ENCODE measurements around the gene TNFRSF13B.

The TNFRSF13B gene

GRCh38 chr17:16936536-16937310 is 35.2 kb downstream of the TNFRSF13B start:
- no peaks in the 10 kb centered on the region for H3K27me3 ChIP-seq (ENCODE audit: insufficient read depth, low read length)
- H3K27ac ChIP-seq (ENCODE audit: low read depth, low read length), result no peak overlapping the region
- H4K12ac ChIP-seq (ENCODE audit: low read depth, low read length), result no peak overlapping the region
- no CpG with 5 or more reads among the region's 6 CpGs for WGBS (ENCODE audit: extremely low coverage, insufficient coverage, insufficient read length)
- H3K4me1 ChIP-seq (ENCODE audit: control insufficient read depth in 1 of 2, insufficient read depth in 2 of 2, low read length in 2 of 2), result no peaks in the 10 kb centered on the region
- no peak overlapping the region for H3K4ac ChIP-seq (ENCODE audit: low read depth, low read length)
- no peak overlapping the region for H3K18ac ChIP-seq (ENCODE audit: low read length)
- no peak overlapping the region for H3K14ac ChIP-seq (ENCODE audit: low read length)
- no peak overlapping the region for H3K23ac ChIP-seq (ENCODE audit: low read length)
- H4K8ac ChIP-seq (ENCODE audit: low read depth, low read length), result no peak overlapping the region
- no peak overlapping the region for H3K4me3 ChIP-seq (ENCODE audit: low read depth, low read length)
- H3K36me3 ChIP-seq (ENCODE audit: control insufficient read depth in 1 of 2, insufficient read depth in 2 of 2, low read length in 2 of 2), result no peaks in the 10 kb centered on the region
- no peak overlapping the region for H2BK5ac ChIP-seq (ENCODE audit: low read depth, low read length, poor library complexity)
- H4K91ac ChIP-seq (ENCODE audit: low read depth, low read length), result no peak overlapping the region
- H2BK12ac ChIP-seq (ENCODE audit: low read length), result no peak overlapping the region
- H3K79me2 ChIP-seq (ENCODE audit: control insufficient read depth, insufficient read depth, low read length, poor library complexity), result no peaks in the 10 kb centered on the region
- no peak overlapping the region for H2AK5ac ChIP-seq (ENCODE audit: low read length)
- H3K9me3 ChIP-seq (ENCODE audit: insufficient read depth, low read depth, low read length), result peaks cover 4% of the 10 kb centered on the region
- no peak overlapping the region for H3K9ac ChIP-seq (ENCODE audit: low read length)
- no peak overlapping the region for H2AFZ ChIP-seq (ENCODE audit: insufficient read depth, low read length, poor library complexity)
- H2BK120ac ChIP-seq (ENCODE audit: insufficient read depth, low read length, poor library complexity), result no peak overlapping the region
- no peak overlapping the region for H3K4me2 ChIP-seq (ENCODE audit: low read length)
- H3K79me1 ChIP-seq (ENCODE audit: low read length), result no peaks in the 10 kb centered on the region
- no peak for DNase-seq

DNA sequence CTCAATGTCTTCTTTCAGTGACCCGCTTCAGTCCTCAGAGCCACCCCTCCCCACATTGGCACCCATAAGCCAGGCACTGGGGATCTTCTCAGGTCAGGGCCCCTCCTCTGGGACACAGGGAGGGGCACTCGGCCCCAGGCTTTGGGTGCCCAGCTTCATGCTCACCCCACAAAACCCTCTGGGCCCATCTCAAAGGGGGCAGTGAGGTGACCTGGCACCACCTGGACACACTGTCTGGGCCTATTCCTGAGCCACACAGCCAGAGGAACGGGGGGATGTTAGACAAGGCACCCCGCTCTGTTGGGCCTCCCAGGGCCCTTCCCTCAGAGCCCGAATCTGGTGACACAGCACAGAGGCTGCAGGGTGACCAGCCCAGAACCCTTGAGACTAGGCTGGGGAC is 36.1 kb downstream of the TNFRSF13B start:
- H2AFZ ChIP-seq (ENCODE audit: insufficient read depth, low read length, poor library complexity), result no peak overlapping the region
- no peak overlapping the region for H4K91ac ChIP-seq (ENCODE audit: low read depth, low read length)
- H3K23ac ChIP-seq (ENCODE audit: low read length), result no peak overlapping the region
- no peak for DNase-seq
- no peak overlapping the region for H3K18ac ChIP-seq (ENCODE audit: low read length)
- no peak overlapping the region for H2BK12ac ChIP-seq (ENCODE audit: low read length)
- no peaks in the 10 kb centered on the region for H3K4me1 ChIP-seq (ENCODE audit: control insufficient read depth in 1 of 2, insufficient read depth in 2 of 2, low read length in 2 of 2)
- no peaks in the 10 kb centered on the region for H3K79me1 ChIP-seq (ENCODE audit: low read length)
- no peaks in the 10 kb centered on the region for H3K79me2 ChIP-seq (ENCODE audit: control insufficient read depth, insufficient read depth, low read length, poor library complexity)
- no peaks in the 10 kb centered on the region for H3K27me3 ChIP-seq (ENCODE audit: insufficient read depth, low read length)
- no peak overlapping the region for H3K4me3 ChIP-seq (ENCODE audit: low read depth, low read length)
- no CpG with 5 or more reads among the region's 5 CpGs for WGBS (ENCODE audit: extremely low coverage, insufficient coverage, insufficient read length)
- no peak overlapping the region for H3K4me2 ChIP-seq (ENCODE audit: low read length)
- H3K9ac ChIP-seq (ENCODE audit: low read length), result no peak overlapping the region
- H4K12ac ChIP-seq (ENCODE audit: low read depth, low read length), result no peak overlapping the region
- no peak overlapping the region for H3K4ac ChIP-seq (ENCODE audit: low read depth, low read length)
- no peak overlapping the region for H2AK5ac ChIP-seq (ENCODE audit: low read length)
- H3K36me3 ChIP-seq (ENCODE audit: control insufficient read depth in 1 of 2, insufficient read depth in 2 of 2, low read length in 2 of 2), result no peaks in the 10 kb centered on the region
- H3K14ac ChIP-seq (ENCODE audit: low read length), result no peak overlapping the region
- H3K27ac ChIP-seq (ENCODE audit: low read depth, low read length), result no peak overlapping the region
- peaks cover 4% of the 10 kb centered on the region for H3K9me3 ChIP-seq (ENCODE audit: insufficient read depth, low read depth, low read length)
- H2BK120ac ChIP-seq (ENCODE audit: insufficient read depth, low read length, poor library complexity), result no peak overlapping the region
- H4K8ac ChIP-seq (ENCODE audit: low read depth, low read length), result no peak overlapping the region
- H2BK5ac ChIP-seq (ENCODE audit: low read depth, low read length, poor library complexity), result no peak overlapping the region

- Histone ChIP-seq H3K4me1 (ENCODE audit: control insufficient read depth in 1 of 2, insufficient read depth in 2 of 2, low read length in 2 of 2) (no peaks in the 10 kb centered on the region), H3K9ac (ENCODE audit: low read length) (no peak overlapping the region), H3K4me3 (ENCODE audit: low read depth, low read length) (no peak overlapping the region), H2BK12ac (ENCODE audit: low read length) (no peak overlapping the region), H4K12ac (ENCODE audit: low read depth, low read length) (no peak overlapping the region), H3K4ac (ENCODE audit: low read depth, low read length) (no peak overlapping the region), H4K8ac (ENCODE audit: low read depth, low read length) (no peak overlapping the region), H3K27me3 (ENCODE audit: insufficient read depth, low read length) (no peaks in the 10 kb centered on the region), H2BK120ac (ENCODE audit: insufficient read depth, low read length, poor library complexity) (no peak overlapping the region), H3K23ac (ENCODE audit: low read length) (no peak overlapping the region), H2AFZ (ENCODE audit: insufficient read depth, low read length, poor library complexity) (no peak overlapping the region), H3K36me3 (ENCODE audit: control insufficient read depth in 1 of 2, insufficient read depth in 2 of 2, low read length in 2 of 2) (no peaks in the 10 kb centered on the region), H3K18ac (ENCODE audit: low read length) (no peak overlapping the region), H2AK5ac (ENCODE audit: low read length) (no peak overlapping the region), H3K4me2 (ENCODE audit: low read length) (no peak overlapping the region), H3K79me2 (ENCODE audit: control insufficient read depth, insufficient read depth, low read length, poor library complexity) (no peaks in the 10 kb centered on the region), H3K9me3 (ENCODE audit: insufficient read depth, low read depth, low read length) (peaks cover 4% of the 10 kb centered on the region), H4K91ac (ENCODE audit: low read depth, low read length) (no peak overlapping the region), H3K79me1 (ENCODE audit: low read length) (no peaks in the 10 kb centered on the region), H3K14ac (ENCODE audit: low read length) (no peak overlapping the region), H3K27ac (ENCODE audit: low read depth, low read length) (no peak overlapping the region), H2BK5ac (ENCODE audit: low read depth, low read length, poor library complexity) (no peak overlapping the region)
- WGBS (ENCODE audit: extremely low coverage, insufficient coverage, insufficient read length), result no CpG with 5 or more reads among the region's 5 CpGs
- DNase-seq, result no peak
Measured at GRCh38 chr17:16935241-16935663, 36.7 kb downstream of the TNFRSF13B start.

DNA sequence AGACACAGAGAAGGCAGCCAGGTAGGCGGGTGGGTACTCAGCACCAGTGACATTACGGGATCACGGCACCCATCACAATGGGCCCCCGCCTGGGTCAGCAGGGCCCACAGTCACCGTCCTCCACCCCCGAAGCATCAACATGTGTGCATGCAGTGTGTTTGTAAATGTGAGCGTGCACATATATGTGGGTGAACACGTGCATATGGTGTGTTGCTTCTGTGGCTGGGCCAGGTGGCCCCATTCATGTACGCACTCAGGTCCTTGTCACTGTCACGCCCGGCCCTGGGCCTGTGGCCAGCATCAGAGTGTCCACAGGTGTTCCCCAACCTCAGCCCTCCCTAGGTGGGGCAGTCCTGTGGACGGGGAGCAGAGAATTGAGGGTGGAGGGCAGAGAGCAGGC is 37.1 kb downstream of the TNFRSF13B start:
- H3K4ac ChIP-seq (ENCODE audit: low read depth, low read length), result no peak overlapping the region
- no peak overlapping the region for H2AFZ ChIP-seq (ENCODE audit: insufficient read depth, low read length, poor library complexity)
- no peak overlapping the region for H2BK5ac ChIP-seq (ENCODE audit: low read depth, low read length, poor library complexity)
- no peak overlapping the region for H3K14ac ChIP-seq (ENCODE audit: low read length)
- H4K8ac ChIP-seq (ENCODE audit: low read depth, low read length), result no peak overlapping the region
- H3K27me3 ChIP-seq (ENCODE audit: insufficient read depth, low read length), result no peaks in the 10 kb centered on the region
- H3K18ac ChIP-seq (ENCODE audit: low read length), result no peak overlapping the region
- WGBS (ENCODE audit: extremely low coverage, insufficient coverage, insufficient read length), result no CpG with 5 or more reads among the region's 12 CpGs
- no peak overlapping the region for H4K91ac ChIP-seq (ENCODE audit: low read depth, low read length)
- DNase-seq, result no peak
- H3K4me1 ChIP-seq (ENCODE audit: control insufficient read depth in 1 of 2, insufficient read depth in 2 of 2, low read length in 2 of 2), result no peaks in the 10 kb centered on the region
- H3K9ac ChIP-seq (ENCODE audit: low read length), result no peak overlapping the region
- peaks cover 4% of the 10 kb centered on the region for H3K9me3 ChIP-seq (ENCODE audit: insufficient read depth, low read depth, low read length)
- no peak overlapping the region for H2BK12ac ChIP-seq (ENCODE audit: low read length)
- no peak overlapping the region for H3K27ac ChIP-seq (ENCODE audit: low read depth, low read length)
- no peak overlapping the region for H3K4me2 ChIP-seq (ENCODE audit: low read length)
- H3K79me1 ChIP-seq (ENCODE audit: low read length), result no peaks in the 10 kb centered on the region
- H3K4me3 ChIP-seq (ENCODE audit: low read depth, low read length), result no peak overlapping the region
- H4K12ac ChIP-seq (ENCODE audit: low read depth, low read length), result no peak overlapping the region
- H3K23ac ChIP-seq (ENCODE audit: low read length), result no peak overlapping the region
- H3K79me2 ChIP-seq (ENCODE audit: control insufficient read depth, insufficient read depth, low read length, poor library complexity), result no peaks in the 10 kb centered on the region
- H2BK120ac ChIP-seq (ENCODE audit: insufficient read depth, low read length, poor library complexity), result no peak overlapping the region
- no peaks in the 10 kb centered on the region for H3K36me3 ChIP-seq (ENCODE audit: control insufficient read depth in 1 of 2, insufficient read depth in 2 of 2, low read length in 2 of 2)
- no peak overlapping the region for H2AK5ac ChIP-seq (ENCODE audit: low read length)

All from trophoblast cell (in vitro differentiated cells and primary cell).